RWPE2 (cell line): Measurements from ENCODE around the gene DIP2B.

ENCODE experiments used
- ATAC-seq: fragments of 200-7000 bp; cut with Tn5 transposase; 3 replicates; pipeline ENCODE4 v1.9.1; 2021; ENCODE audit warnings: low read depth
- DNase-seq: peaks from one replicate; pipeline ENCODE4 v3.0.0-alpha.2; 2020; ENCODE audit warnings: low spot score
- H3K27ac ChIP-seq: fragments of 450-650 bp; 2 replicates; pipeline ENCODE4 v1.5.1; 2017; ENCODE audit warnings: mild to moderate bottlenecking; ENCODE audit not compliant: poor library complexity, severe bottlenecking
- H3K27me3 ChIP-seq: fragments of 250-450 bp; sonication (Bioruptor Pico); 2 replicates; pipeline ENCODE4 v1.5.1; 2021; ENCODE audit warnings: mild to moderate bottlenecking, moderate library complexity; ENCODE audit not compliant: insufficient read depth, poor library complexity, severe bottlenecking
- H3K36me3 ChIP-seq: fragments of 250-450 bp; sonication (Bioruptor Pico); 2 replicates; pipeline ENCODE4 v1.5.1; 2020; ENCODE audit warnings: low read depth, mild to moderate bottlenecking, moderate library complexity
- H3K4me1 ChIP-seq: fragments of 250-450 bp; sonication (Bioruptor Pico); 2 replicates; pipeline ENCODE4 v1.5.1; 2021; ENCODE audit warnings: mild to moderate bottlenecking, moderate library complexity; ENCODE audit not compliant: insufficient read depth, poor library complexity, severe bottlenecking
- H3K4me3 ChIP-seq: fragments of 250-450 bp; sonication (Bioruptor Pico); 2 replicates; pipeline ENCODE4 v1.5.1; 2021; ENCODE audit warnings: mild to moderate bottlenecking, moderate library complexity; ENCODE audit not compliant: severe bottlenecking
- H3K9me3 ChIP-seq: fragments of 250-450 bp; sonication (Bioruptor Pico); 2 replicates; pipeline ENCODE4 v1.5.1; 2021; ENCODE audit warnings: mild to moderate bottlenecking, moderate library complexity; ENCODE audit not compliant: severe bottlenecking
- TF ChIP-seq, protein P1 (sequence below): fragments of 450-650 bp; IDR thresholded peaks from one replicate; pipeline ENCODE4 v1.5.1; 2017; ENCODE audit warnings: mild to moderate bottlenecking, moderate library complexity; ENCODE audit not compliant: poor library complexity, severe bottlenecking

DIP2B gene

GRCh38 chr12:50524621-50525020, 19.8 kb downstream of the DIP2B start:
- TF ChIP-seq, protein P1, sequence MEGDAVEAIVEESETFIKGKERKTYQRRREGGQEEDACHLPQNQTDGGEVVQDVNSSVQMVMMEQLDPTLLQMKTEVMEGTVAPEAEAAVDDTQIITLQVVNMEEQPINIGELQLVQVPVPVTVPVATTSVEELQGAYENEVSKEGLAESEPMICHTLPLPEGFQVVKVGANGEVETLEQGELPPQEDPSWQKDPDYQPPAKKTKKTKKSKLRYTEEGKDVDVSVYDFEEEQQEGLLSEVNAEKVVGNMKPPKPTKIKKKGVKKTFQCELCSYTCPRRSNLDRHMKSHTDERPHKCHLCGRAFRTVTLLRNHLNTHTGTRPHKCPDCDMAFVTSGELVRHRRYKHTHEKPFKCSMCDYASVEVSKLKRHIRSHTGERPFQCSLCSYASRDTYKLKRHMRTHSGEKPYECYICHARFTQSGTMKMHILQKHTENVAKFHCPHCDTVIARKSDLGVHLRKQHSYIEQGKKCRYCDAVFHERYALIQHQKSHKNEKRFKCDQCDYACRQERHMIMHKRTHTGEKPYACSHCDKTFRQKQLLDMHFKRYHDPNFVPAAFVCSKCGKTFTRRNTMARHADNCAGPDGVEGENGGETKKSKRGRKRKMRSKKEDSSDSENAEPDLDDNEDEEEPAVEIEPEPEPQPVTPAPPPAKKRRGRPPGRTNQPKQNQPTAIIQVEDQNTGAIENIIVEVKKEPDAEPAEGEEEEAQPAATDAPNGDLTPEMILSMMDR = no peak
- DNase-seq (no peak), ATAC-seq (no peak)
- no peaks in the 10 kb centered on the region for H3K9me3 ChIP-seq
- no peaks in the 10 kb centered on the region for H3K27me3 ChIP-seq
- no peak overlapping the region for H3K4me3 ChIP-seq
- no peak overlapping the region for H3K27ac ChIP-seq
- peaks cover 23% of the 10 kb centered on the region for H3K36me3 ChIP-seq
- no peaks in the 10 kb centered on the region for H3K4me1 ChIP-seq

- Histone ChIP-seq H3K9me3 (no peaks in the 10 kb centered on the region), H3K4me1 (no peaks in the 10 kb centered on the region), H3K36me3 (peaks cover 23% of the 10 kb centered on the region), H3K27me3 (no peaks in the 10 kb centered on the region), H3K27ac (no peak overlapping the region), H3K4me3 (no peak overlapping the region)
- ATAC-seq = no peak
- TF ChIP-seq, protein P1 = no peak
- DNase-seq = no peak
These were observed 20.6 kb downstream of the DIP2B start for GRCh38 chr12:50525422-50525821.

- Histone ChIP-seq H3K9me3 (no peaks in the 10 kb centered on the region), H3K4me3 (no peak overlapping the region), H3K27ac (no peak overlapping the region), H3K4me1 (peaks cover 17% of the 10 kb centered on the region), H3K36me3 (peaks cover 18% of the 10 kb centered on the region), H3K27me3 (no peaks in the 10 kb centered on the region)
- TF ChIP-seq, protein P1 = no peak
- DNase-seq (no peak), ATAC-seq (no peak)
These were observed 22.6 kb downstream of the DIP2B start for GRCh38 chr12:50527359-50527726.

DNA sequence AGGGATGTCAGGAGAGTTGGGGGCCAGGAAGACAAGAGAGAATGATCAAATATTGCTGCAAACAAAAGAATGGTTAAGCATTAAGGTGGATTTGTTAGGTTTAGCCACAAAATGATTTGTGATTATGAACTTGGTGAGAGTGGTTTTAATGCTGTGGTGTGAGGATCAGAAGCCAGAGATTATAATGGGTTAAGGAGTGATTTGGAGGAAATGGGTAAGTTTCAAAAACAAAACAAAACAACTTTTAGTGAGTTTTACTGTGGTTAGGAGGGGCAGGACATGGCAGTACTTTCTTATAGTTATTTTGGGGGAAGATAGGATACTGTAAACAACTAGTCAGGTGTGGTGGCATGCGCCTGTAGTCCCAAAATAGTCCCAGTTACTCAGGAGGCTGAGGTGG, 24.0 kb downstream of the DIP2B start:
- Histone ChIP-seq H3K9me3 (no peaks in the 10 kb centered on the region), H3K27me3 (no peaks in the 10 kb centered on the region), H3K36me3 (0 out of 2 replicates have a peak, but pooled peaks cover 5% of the 10 kb centered on the region), H3K4me1 (peaks cover 31% of the 10 kb centered on the region), H3K27ac (peak overlapping the region; percentile 99), H3K4me3 (no peak overlapping the region)
- TF ChIP-seq, protein P1 = no peak
- DNase-seq (no peak), ATAC-seq (no peak)

- TF ChIP-seq, protein P1 = no peak
- H3K4me3 ChIP-seq = no peak overlapping the region
- peaks cover 37% of the 10 kb centered on the region for H3K4me1 ChIP-seq
- no peak for ATAC-seq
- no peaks in the 10 kb centered on the region for H3K27me3 ChIP-seq
- DNase-seq = no peak
- peak overlapping the region; percentile 99 for H3K27ac ChIP-seq
- H3K36me3 ChIP-seq = 0 out of 2 replicates have a peak, but pooled peaks cover 5% of the 10 kb centered on the region
- no peaks in the 10 kb centered on the region for H3K9me3 ChIP-seq
These were observed 24.6 kb downstream of the DIP2B start for GRCh38 chr12:50529345-50529744.
